HG03103 (cell line): ENCODE results near the gene TMPRSS12.
"Not testable (repeated sequence)": the region's sequence is repeated elsewhere in the genome, so short reads cannot be mapped to it uniquely, and the experiment has no call there.

Source experiments
- ATAC-seq: cut with Tn5 transposase; IDR thresholded peaks from one replicate; pipeline ENCODE4 v1.9.1; 2021; ENCODE audit warnings: low read depth; ENCODE audit not compliant: unreplicated experiment

The TMPRSS12 gene

GRCh38 chr12:50924439-50925341 lies 82.0 kb downstream of the TMPRSS12 start:
- ATAC-seq, result peak; percentile 92

DNA sequence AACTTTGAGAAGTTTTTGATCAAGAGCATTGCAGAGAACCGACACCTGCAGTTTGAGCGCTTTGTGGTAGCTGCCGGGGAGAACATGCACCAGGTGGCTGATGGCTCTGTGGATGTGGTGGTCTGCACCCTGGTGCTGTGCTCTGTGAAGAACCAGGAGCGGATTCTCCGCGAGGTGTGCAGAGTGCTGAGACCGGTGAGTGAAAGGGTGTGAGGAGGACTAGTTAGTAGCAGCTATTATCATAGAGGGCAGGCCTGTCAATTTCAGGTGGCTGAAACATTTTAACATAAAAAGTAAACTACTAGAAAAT lies 82.6 kb downstream of the TMPRSS12 start:
- ATAC-seq, result no peak

GRCh38 chr12:50925920-50926319 lies 83.2 kb downstream of the TMPRSS12 start:
- ATAC-seq, result no peak

DNA sequence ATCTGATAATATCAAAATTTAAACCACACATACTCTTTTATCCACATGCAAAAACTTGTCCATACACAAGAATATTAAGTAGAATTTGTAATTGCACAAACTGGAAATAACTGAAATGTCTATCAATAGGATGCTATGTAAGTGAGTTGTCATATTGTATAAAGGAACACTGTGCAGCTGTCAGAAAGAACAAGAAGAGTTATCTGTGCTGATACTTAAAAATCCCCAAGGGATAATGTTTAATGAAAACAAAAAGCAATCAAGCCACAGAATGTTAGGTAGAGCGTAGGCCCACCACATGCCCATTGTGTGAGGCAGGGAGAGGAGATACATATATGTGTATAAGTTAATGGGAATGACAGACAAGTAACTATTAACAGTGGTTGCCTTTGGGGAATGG lies 83.7 kb downstream of the TMPRSS12 start:
- ATAC-seq, result no peak

DNA sequence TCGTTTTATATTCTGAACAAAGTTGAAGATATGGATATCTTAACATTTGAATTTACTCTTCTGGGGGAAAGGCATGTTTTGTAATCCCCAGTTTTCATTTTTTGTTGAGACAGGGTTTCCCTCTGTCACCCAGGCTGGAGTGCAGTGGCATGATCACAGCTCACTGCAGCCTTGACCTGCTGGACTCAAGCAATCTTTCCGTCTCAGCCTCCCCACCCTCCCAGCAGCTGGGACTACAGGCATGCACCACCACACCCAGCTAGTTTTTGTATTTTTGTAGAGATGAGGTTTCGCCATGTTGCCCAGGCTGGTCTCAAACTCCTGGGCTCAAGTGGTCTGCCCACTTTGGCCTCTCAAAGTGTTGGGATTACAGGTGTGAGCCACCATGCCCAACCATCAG lies 84.2 kb downstream of the TMPRSS12 start:
- not testable (repeated sequence) for ATAC-seq

DNA sequence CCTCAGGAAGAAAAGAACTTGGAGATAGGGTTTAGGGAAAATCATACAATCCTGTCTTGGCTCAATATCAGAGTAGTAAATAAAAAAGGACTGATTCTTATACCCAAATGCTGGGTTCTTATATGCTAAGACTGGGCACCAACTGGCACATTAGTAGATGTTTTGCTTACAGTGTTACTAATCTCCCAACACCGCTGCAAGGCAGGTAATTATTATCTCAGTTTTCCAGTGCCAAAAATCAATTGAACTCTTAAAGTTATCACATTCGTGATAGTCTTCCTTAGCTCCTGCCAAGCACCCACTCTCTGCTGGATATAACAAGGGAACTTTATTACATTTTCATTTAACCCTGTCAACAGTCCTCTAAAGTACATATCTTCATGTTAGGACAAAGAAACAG lies 84.6 kb downstream of the TMPRSS12 start:
- ATAC-seq, result no peak

GRCh38 chr12:50927766-50928224 lies 85.1 kb downstream of the TMPRSS12 start:
- ATAC-seq, result no peak

GRCh38 chr12:50928392-50928791 lies 85.7 kb downstream of the TMPRSS12 start:
- no peak for ATAC-seq

DNA sequence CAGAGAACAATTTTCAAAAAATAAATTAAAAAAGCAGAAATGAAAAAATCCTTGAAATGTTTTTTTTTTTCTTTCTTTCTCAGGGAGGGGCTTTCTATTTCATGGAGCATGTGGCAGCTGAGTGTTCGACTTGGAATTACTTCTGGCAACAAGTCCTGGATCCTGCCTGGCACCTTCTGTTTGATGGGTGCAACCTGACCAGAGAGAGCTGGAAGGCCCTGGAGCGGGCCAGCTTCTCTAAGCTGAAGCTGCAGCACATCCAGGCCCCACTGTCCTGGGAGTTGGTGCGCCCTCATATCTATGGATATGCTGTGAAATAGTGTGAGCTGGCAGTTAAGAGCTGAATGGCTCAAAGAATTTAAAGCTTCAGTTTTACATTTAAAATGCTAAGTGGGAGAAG lies 87.1 kb downstream of the TMPRSS12 start:
- no peak for ATAC-seq

DNA sequence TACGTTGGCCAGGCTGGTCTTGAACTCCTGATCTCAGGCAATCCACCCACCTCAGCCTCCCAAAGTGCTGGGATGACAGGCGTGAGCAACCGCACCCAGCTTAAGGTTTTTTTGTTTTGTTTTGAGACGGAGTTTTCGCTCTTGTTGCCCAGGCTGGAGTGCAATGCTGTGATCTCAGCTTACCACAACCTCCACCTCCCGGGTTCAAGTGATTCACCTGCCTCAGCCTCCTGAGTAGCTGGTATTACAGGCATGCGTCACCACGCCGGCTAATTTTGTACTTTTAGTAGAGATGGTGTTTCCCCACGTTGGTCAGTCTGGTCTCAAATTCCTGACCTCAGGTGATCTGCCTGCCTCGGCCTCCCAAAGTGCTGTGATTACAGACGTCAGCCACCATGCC lies 87.8 kb downstream of the TMPRSS12 start:
- ATAC-seq, result not testable (repeated sequence)

DNA sequence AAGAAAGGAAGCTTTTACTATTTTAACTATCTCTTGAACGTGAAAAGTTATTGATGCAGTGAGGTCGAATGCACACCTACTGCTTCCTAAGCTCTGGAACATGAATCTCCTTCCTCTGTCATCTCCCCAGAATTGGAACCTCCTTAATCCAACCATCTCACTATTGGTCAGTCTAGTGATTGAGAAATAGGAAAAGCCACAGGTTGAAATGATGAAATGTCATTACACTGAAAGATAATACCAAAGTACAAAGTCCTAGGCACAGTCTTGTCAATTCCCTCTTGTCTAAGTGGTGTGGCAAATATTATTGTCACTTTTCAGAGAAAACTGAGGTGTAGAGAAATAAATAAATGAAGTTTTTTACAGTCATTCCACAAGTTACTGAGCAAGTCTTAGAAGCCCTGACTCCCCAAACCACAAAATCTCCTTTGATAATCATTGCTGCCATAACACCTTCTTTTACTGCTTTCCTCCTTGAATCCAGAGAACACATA lies 90.1 kb downstream of the TMPRSS12 start:
- no peak for ATAC-seq

- no peak for ATAC-seq
These were observed 90.9 kb downstream of the TMPRSS12 start for GRCh38 chr12:50933459-50934124.

- ATAC-seq, result no peak
These were observed 91.7 kb downstream of the TMPRSS12 start for GRCh38 chr12:50934371-50934851.

- ATAC-seq, result no peak
These were observed 92.5 kb downstream of the TMPRSS12 start for GRCh38 chr12:50934981-50935807.

GRCh38 chr12:50936821-50937530 lies 94.2 kb downstream of the TMPRSS12 start:
- no peak for ATAC-seq
